Measurements from ENCODE around the gene SFXN3.

SFXN3 gene

GRCh38 chr10:101060951-101061623, 30.1 kb downstream of the SFXN3 start:
- DNase-seq, result peak; percentile 87

- DNase-seq, result no peak
Measured at GRCh38 chr10:101061624-101062231, 30.7 kb downstream of the SFXN3 start, which contains the start of gene KAZALD1. Gene KAZALD1 (plus strand): TSS chr10:101061989. CDS start chr10:101062593, 604 bp downstream.

DNA sequence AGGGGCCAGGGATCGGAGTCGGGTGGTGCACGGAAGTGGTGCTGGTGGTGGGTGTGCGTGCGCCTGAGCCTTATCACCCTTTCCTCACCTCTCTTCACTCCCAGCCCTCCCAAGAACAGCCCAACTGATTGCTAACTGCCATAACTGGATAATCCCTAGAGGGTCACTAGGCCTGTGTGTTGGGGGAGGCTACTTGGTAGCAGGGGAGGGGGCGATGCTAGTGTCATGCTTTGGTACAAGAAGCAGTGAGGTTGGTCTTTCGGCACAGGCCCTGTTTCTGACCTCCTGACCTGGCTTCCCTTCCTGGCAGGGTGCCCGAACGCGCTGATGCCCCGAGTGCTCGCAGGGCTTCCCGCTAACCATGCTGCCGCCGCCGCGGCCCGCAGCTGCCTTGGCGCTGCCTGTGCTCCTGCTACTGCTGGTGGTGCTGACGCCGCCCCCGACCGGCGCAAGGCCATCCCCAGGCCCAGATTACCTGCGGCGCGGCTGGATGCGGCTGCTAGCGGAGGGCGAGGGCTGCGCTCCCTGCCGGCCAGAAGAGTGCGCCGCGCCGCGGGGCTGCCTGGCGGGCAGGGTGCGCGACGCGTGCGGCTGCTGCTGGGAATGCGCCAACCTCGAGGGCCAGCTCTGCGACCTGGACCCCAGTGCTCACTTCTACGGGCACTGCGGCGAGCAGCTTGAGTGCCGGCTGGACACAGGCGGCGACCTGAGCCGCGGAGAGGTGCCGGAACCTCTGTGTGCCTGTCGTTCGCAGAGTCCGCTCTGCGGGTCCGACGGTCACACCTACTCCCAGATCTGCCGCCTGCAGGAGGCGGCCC, 31.4 kb downstream of the SFXN3 start:
- DNase-seq, result peak; percentile 57

DNA sequence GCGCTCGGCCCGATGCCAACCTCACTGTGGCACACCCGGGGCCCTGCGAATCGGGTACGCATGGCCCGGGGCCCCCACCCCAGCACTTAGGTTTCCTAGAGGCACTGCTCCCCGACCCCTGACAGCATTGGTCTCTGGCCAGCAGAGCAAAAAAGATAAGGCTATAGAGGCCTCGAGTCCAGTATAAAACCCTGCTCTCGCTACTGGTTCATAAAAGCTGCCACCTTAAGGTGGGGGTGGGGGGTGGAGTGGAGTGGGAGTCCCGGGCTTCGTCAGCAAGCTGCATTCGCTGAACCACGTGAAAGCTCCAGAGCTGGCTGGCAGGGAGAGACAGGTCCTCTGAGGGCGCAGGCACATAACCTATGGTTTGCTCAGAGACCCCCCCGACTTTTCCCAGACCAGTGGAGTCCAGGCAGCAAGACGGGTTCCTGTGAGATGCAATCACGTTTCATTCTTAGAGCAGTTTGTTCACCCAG, 32.1 kb downstream of the SFXN3 start:
- DNase-seq, result no peak

GRCh38 chr10:101063548-101064414, 32.7 kb downstream of the SFXN3 start:
- DNase-seq, result no peak

GRCh38 chr10:101064415-101065030, 33.5 kb downstream of the SFXN3 start:
- DNase-seq, result no peak

DNA sequence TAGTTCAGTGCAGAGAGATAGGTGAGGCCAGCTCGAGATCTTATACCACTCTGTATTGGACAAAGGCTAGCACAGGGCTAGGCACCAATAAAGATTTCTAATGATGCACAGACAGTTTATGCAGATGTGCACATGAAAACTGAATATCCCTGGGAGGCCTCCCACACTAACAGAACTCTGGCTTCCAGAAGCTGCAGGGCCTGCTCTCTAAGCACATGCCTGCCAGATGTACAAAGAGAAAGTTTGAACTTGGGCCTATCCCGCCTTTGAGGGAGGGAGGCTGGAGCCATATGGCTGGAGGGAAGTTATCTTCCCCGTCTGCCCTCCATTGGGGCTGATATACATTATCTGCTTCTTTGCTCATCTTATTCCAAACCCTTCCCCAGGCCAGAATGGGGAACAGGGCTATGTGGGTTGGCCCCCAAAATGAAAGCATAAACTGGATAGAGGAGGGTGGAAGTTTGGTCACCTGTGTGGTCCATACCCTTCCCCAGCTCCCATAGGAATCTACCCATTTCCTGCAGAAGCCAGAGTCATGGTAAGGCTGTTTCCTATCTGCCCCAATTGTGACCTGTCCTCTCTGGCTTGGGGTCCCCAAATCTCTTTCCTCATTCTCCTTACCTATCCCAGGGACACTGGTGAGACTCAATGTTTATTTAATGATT, 34.6 kb downstream of the SFXN3 start:
- DNase-seq, result no peak

DNA sequence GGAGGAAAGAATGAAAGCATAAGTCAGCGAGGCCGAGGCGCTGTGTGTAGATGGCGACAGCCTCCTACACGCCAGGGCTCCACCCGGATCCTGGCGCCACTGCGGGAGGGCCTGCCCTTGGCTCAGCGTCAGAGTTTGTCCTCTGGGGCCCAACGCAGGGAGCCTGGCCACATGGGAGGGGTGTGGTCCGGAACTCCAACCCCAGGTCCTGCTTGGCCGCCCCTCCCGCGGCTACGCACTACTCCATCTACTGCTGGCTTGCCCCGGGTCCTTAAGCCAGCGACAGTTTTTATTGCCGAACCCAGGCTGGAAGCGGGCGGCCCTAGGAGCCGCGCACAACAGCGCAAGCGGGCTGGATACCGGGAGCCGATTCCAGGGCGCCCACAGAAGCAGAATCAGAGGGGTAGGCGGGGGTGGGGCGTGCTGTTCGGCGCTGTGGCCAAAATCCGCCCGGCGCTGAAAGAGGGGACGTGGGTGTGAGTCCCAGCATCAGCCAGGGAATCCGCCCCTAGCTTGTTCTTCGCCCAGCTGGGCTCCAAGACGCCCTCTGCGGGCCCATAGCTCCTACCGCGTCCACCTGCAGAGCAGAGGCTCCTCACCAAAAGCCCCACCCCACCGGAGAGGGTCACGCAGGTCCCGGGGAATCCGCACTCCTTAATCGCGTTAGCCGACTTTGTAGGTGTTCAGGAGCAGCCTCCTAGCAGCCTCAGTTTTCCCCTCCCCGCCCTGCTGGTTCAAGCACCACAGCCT, 35.3 kb downstream of the SFXN3 start:
- peak; percentile 18 for DNase-seq

GRCh38 chr10:101066896-101067355, 35.9 kb downstream of the SFXN3 start:
- DNase-seq, result no peak

GRCh38 chr10:101067356-101068083, 36.5 kb downstream of the SFXN3 start:
- peak; percentile 67 for DNase-seq

DNA sequence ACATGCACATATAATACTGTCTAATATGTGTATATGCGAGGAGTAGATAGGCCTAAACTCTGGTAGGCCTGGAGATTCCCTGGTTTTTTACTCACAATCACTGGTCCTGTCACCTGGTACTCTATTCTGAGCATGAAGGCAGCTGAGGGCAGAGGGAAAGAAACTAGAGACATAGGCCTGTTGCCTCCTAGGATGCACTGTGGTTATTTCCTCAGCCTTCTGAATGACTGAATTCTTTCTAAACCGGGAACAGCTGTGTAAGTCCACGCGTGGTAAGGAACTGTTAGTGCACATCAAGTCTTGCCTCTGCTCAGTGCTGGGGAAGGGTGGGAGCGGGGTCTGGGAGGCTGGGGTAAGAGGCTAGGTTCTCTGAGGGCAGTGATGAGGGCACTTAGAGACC, 38.4 kb downstream of the SFXN3 start:
- no peak for DNase-seq

DNA sequence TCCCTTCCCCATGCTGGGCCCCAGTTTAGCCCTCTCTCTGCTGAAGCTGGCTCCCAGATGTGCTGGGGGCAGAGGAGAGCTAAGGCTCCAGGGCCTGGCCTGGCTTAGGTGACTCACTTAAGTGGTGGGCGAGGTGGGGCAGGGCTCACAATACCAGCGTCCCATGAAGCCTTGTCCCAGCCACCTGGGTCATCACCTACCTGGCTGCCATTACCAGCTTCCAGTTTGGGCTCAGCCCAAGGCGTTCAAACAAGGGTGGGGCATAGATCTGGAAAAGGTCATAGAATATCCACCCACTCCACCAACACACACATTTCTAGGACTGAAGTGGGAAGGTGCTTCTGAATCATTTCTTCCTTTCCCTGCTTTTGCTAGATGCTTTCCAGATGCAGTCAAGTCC, 39.1 kb downstream of the SFXN3 start:
- DNase-seq, result no peak

DNA sequence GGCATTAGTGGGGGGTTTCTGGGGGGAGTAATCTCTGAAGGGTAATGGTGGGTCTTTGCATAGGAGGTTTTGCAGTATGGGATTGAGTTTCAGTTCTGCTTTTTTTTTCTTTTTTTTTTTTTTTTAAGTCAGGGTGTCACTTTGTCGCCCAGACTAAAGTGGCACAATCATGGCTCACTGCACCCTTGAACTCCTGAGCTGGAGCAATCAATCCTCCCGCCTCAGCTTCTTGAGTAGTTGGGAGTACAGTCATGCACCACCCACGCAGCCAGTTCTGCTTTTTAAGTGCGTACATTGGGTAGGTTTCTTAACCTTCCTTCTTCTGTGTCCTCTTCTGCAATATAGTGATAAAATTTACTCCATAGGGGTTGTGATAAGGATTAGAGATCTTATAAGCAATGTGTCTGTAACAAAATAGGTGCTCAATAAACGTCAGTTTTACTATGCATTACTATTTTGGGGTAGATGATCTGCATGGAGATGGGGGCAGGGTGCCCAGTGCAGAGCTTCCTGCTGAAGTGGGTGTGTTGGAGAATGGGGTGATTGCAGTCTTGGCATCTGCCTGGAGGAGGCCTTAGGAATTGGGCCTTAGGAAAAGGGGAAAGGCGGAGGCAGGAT, 40.3 kb downstream of the SFXN3 start:
- DNase-seq, result no peak

DNA sequence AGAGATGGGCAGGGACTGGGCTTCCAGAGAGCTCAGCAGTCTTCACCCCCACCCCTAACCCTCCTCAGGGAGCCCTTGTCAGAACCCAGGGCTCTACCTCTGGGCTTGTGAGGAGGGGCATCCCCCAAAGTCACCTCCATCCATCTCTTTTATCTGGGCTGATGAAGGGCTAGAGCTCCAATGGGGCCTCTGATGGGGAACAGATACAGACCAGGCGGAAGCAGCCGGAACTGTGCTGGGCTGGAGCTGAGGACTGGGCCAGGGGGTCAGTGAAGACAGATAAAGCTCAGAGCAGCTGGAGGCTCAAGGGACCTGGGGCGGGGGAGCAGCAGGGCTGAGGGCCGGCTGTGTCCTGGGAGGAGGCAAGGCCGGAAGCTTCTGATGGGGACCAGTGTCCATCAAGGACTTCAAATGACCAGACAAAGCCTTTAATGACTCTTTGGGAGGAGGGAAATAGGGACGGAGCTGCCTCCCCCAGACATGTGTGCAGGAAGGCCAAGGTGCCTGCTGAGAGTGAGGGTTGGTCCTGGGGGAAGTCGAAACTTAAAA, 40.9 kb downstream of the SFXN3 start:
- DNase-seq, result no peak

DNA sequence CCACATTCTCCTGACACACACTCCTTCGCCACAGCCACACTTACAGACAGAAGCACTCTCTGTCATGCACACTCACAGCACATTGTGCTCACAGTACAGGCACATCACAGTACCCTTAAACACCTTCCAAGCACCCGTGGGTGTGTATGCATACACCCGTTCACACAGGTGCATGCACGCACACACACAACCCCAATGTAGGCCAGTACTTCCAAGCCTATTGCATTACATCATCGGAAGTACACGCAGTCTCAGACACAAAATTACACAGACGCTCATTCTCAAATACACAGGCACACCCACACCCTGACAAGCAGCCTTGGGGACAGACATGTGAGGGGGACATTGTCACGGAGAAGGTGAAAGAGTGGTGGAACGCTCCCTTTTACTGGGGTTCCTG, 41.9 kb downstream of the SFXN3 start:
- no peak for DNase-seq

GRCh38 chr10:101073631-101074030, 42.6 kb downstream of the SFXN3 start:
- DNase-seq, result no peak

GRCh38 chr10:101075775-101076174, 44.7 kb downstream of the SFXN3 start:
- no peak for DNase-seq

DNA sequence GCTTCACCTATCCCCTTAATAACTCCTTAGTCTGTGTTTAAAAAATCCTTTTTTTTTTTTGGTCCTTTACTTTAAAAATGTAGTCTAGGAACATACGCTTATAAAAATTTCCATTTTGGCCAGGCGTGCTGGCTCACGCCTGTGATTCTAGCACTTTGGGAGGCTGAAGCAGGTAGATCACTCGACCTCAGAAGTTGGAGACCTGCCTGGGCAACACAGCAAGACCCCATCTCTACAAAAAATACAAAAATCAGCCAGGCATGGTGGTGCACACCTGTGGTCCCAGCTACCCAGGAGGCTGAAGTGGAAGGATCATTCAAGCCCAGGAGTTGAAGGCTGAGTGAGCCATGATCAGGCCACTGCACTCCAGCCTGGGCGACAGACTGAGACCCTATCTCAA, 45.6 kb downstream of the SFXN3 start:
- DNase-seq, result no peak

- DNase-seq, result no peak
Measured at GRCh38 chr10:101079874-101080273, 48.8 kb downstream of the SFXN3 start.

Measured in stimulated activated naive CD4-positive, alpha-beta T cell treated with Interleukin-2 at 50 U/mL for 16 hours (primary cell).